Mesothelial cell of epicardium (in vitro differentiated cells): Measurements from ENCODE around the gene PSMG3. TPM values are rescaled to one million over a fixed set of nuclear protein-coding genes. Genes with fewer than 3 reads are reported as not detected.

Experiments
- DNase-seq, 2 experiments: peaks; one replicate each; pipeline ENCODE4 v3.0.0; 2021; ENCODE audit warnings: low spot score in 2 of 2; ENCODE audit not compliant: unreplicated experiment in 2 of 2
- H3K27ac Mint-ChIP-seq: 2 replicates; pipeline ENCODE4 v1.8.0; 2021; ENCODE audit warnings: mixed read lengths
- H3K27me3 Mint-ChIP-seq: 2 replicates; pipeline ENCODE4 v1.8.0; 2021; ENCODE audit warnings: low read depth, mixed read lengths
- H3K36me3 Mint-ChIP-seq: 2 replicates; pipeline ENCODE4 v1.8.0; 2021; ENCODE audit warnings: mixed read lengths
- H3K4me1 Mint-ChIP-seq: 2 replicates; pipeline ENCODE4 v1.8.0; 2021; ENCODE audit warnings: mixed read lengths
- H3K4me3 Mint-ChIP-seq: 2 replicates; pipeline ENCODE4 v1.8.0; 2021; ENCODE audit warnings: mild to moderate bottlenecking, moderate library complexity, mixed read lengths
- H3K9me3 Mint-ChIP-seq: 2 replicates; pipeline ENCODE4 v1.8.0; 2021; ENCODE audit warnings: mixed read lengths
- CTCF ChIP-seq: fragments of 200-600 bp; sonication (generic); IDR thresholded peaks from one replicate; pipeline ENCODE4 v1.5.0; 2021; ENCODE audit warnings: antibody characterized with exemption; ENCODE audit not compliant: unreplicated experiment
- total RNA-seq: library from RNA; stranded (reverse); gene quantifications from 3 replicates; pipeline ENCODE4 v1.2.1, GENCODE V29; 2021

The PSMG3 gene
- total RNA-seq, 1 donor from 2014 or later = 31.0 TPM

DNA sequence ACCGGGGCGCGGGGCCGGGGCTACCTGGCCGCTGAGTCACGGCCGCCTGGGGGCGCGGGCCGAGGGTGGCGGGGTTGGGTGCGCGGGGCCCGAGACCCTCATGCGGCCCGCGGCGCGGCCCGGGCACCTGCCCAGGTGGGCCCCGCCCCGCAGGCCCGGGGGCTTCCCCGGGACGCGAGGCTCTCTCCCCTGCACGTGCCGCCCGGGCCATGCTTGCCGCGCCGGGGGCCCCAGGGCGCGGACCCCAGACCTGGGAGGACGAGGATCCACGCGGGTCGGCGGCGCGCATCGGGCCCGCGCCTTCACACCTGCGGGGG lies 38.9 kb downstream of the PSMG3 start:
- peaks cover 7% of the 10 kb centered on the region for H3K27me3 Mint-ChIP-seq
- H3K36me3 Mint-ChIP-seq = no peaks in the 10 kb centered on the region
- no peak for DNase-seq
- no peak overlapping the region for H3K4me3 Mint-ChIP-seq
- peaks cover 39% of the 10 kb centered on the region for H3K4me1 Mint-ChIP-seq
- H3K27ac Mint-ChIP-seq = no peak overlapping the region
- TF ChIP-seq CTCF = no peak
- H3K9me3 Mint-ChIP-seq = no peaks in the 10 kb centered on the region

GRCh38 chr7:1529383-1530116 lies 40.3 kb downstream of the PSMG3 start:
- Mint-ChIP-seq H3K27ac (no peak overlapping the region), H3K9me3 (no peaks in the 10 kb centered on the region), H3K27me3 (peaks cover 7% of the 10 kb centered on the region), H3K36me3 (no peaks in the 10 kb centered on the region), H3K4me1 (peaks cover 33% of the 10 kb centered on the region), H3K4me3 (peak overlapping the region; percentile 64)
- DNase-seq = no peak
- no peak for TF ChIP-seq CTCF

DNA sequence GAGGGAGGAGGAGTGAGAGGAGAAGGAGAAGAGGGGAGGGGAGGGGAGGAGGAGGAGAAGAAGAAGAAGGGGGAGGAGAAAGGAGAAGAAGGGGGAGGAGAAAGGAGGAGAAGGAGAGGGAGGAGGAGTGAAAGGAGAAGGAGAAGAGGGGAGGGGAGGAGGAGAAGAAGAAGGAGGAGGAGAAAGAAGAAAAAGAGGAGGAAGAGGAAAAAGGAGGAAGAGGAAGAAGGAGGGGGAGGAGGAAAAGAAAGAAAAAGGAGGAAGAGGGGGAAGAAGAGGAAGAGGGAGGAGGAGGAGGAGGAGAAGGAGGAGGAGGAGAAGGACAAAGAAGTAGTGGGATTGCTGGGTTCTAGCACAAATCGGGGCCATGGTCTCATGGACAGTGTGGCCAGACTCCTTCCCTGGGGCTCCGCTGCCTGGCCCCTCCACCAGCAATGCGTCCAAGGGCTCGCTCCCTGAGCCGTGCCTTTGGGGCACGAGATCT lies 43.5 kb downstream of the PSMG3 start:
- H3K27me3 Mint-ChIP-seq = peaks cover 8% of the 10 kb centered on the region
- H3K36me3 Mint-ChIP-seq = no peaks in the 10 kb centered on the region
- no peak overlapping the region for H3K4me3 Mint-ChIP-seq

DNA sequence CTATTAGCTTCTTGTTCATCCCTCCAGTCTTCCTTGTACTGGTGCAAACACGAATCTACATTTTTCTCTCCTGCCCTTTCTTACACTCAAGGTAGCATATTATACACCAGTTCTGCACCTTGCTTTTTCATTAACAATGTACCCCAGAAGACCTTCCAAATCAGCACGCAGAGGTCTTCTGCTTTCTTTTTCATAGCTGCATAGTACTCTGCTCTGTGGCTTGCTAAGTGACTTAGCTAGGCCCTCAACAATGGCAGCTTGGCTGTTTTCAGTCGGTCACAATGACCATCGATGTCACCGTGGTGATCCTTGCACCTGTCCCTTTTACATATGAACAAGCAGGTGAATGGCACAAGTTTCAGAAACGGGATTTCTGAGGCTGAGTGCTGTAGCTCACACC lies 44.4 kb downstream of the PSMG3 start:
- H3K4me3 Mint-ChIP-seq = no peak overlapping the region
- no peaks in the 10 kb centered on the region for H3K9me3 Mint-ChIP-seq
- no peak overlapping the region for H3K27ac Mint-ChIP-seq
- peaks cover 5% of the 10 kb centered on the region for H3K4me1 Mint-ChIP-seq
- H3K27me3 Mint-ChIP-seq = peaks cover 8% of the 10 kb centered on the region
- H3K36me3 Mint-ChIP-seq = no peaks in the 10 kb centered on the region
- no peak for TF ChIP-seq CTCF
- no peak for DNase-seq

More for the DNA sequence above, 43.5 kb downstream of the PSMG3 start:
- no peak for TF ChIP-seq CTCF
- H3K27ac Mint-ChIP-seq = no peak overlapping the region
- H3K4me1 Mint-ChIP-seq = peaks cover 5% of the 10 kb centered on the region
- no peaks in the 10 kb centered on the region for H3K9me3 Mint-ChIP-seq
- no peak for DNase-seq

GRCh38 chr7:1523844-1524243 lies 46.0 kb downstream of the PSMG3 start:
- Mint-ChIP-seq H3K27ac (no peak overlapping the region), H3K9me3 (peaks cover 6% of the 10 kb centered on the region)
- no peak for DNase-seq

More at GRCh38 chr7:1523844-1524243, 46.0 kb downstream of the PSMG3 start:
- Mint-ChIP-seq H3K27me3 (peaks cover 8% of the 10 kb centered on the region), H3K36me3 (no peaks in the 10 kb centered on the region), H3K4me1 (peaks cover 5% of the 10 kb centered on the region), H3K4me3 (no peak overlapping the region)
- no peak for TF ChIP-seq CTCF
